NCI-H2227 (cell line): Measurements from ENCODE around the gene PUM1.
A peak's percentile ranks its signal among the peaks of the same experiment; 100 is the strongest.
"Not testable (repeated sequence)": the region's sequence is repeated elsewhere in the genome, so short reads cannot be mapped to it uniquely, and the experiment has no call there.

Experiments
- DNase-seq: peaks from one replicate; lab custom pipeline; 2025; ENCODE audit not compliant: unreplicated experiment; lab: John Stamatoyannopoulos, UW

The PUM1 gene

GRCh38 chr1:30935758-30936157 lies 129.8 kb downstream of the PUM1 start:
- DNase-seq = not testable (repeated sequence)

GRCh38 chr1:30934613-30935012 lies 130.9 kb downstream of the PUM1 start:
- DNase-seq = no peak

GRCh38 chr1:30933874-30934252 lies 131.7 kb downstream of the PUM1 start:
- DNase-seq = no peak

GRCh38 chr1:30930631-30931173 lies 134.8 kb downstream of the PUM1 start:
- DNase-seq = no peak

- DNase-seq = no peak
Measured at GRCh38 chr1:30929944-30930525, 135.5 kb downstream of the PUM1 start.

- peak; percentile 68 for DNase-seq
Measured at GRCh38 chr1:30929135-30929889, 136.2 kb downstream of the PUM1 start.

- no peak for DNase-seq
Measured at GRCh38 chr1:30928789-30929134, 136.8 kb downstream of the PUM1 start.

GRCh38 chr1:30928171-30928570 lies 137.3 kb downstream of the PUM1 start:
- DNase-seq = no peak

GRCh38 chr1:30927448-30927847 lies 138.1 kb downstream of the PUM1 start:
- no peak for DNase-seq

GRCh38 chr1:30923597-30923996 lies 141.9 kb downstream of the PUM1 start:
- no peak for DNase-seq

GRCh38 chr1:30920827-30921226 lies 144.7 kb downstream of the PUM1 start:
- no peak for DNase-seq

GRCh38 chr1:30919025-30919881 lies 146.3 kb downstream of the PUM1 start:
- DNase-seq = no peak

GRCh38 chr1:30916296-30916695 lies 149.2 kb downstream of the PUM1 start:
- no peak for DNase-seq

GRCh38 chr1:30915491-30916230 lies 149.9 kb downstream of the PUM1 start:
- DNase-seq = no peak

GRCh38 chr1:30914931-30915330 lies 150.6 kb downstream of the PUM1 start:
- DNase-seq = no peak

GRCh38 chr1:30914587-30914922 lies 151.0 kb downstream of the PUM1 start:
- no peak for DNase-seq

GRCh38 chr1:30912913-30913652 lies 152.4 kb downstream of the PUM1 start:
- no peak for DNase-seq

GRCh38 chr1:30912224-30912623 lies 153.3 kb downstream of the PUM1 start:
- no peak for DNase-seq

GRCh38 chr1:30911059-30911954 lies 154.2 kb downstream of the PUM1 start:
- peak; percentile 87 for DNase-seq
